AG04450 (cell line): ENCODE data around the gene CDK2. TPM values are rescaled to one million over a fixed set of nuclear protein-coding genes. Genes with fewer than 3 reads are reported as not detected.
A peak's percentile ranks its signal among the peaks of the same experiment; 100 is the strongest.

ENCODE experiments used
- CTCF ChIA-PET: fragments of 300-600, 350-600 bp; formaldehyde crosslinking; extraction: SDS; loops from one replicate; lab custom pipeline; 2022; ENCODE audit warnings: antibody characterized with exemption, inconsistent platforms; lab: Charles Lee
- POLR2A ChIA-PET: fragments of 350-600 bp; formaldehyde crosslinking; extraction: SDS; loops from one replicate; lab custom pipeline; 2021; ENCODE audit warnings: antibody characterized with exemption, inconsistent platforms; lab: Yijun Ruan, JAX
- DNase-seq: peaks from one replicate; pipeline ENCODE4 v3.0.0-alpha.2; 2011; ENCODE audit warnings: low read depth, low spot score
- H3K27ac ChIP-seq: one replicate; pipeline ENCODE4 v1.5.1; 2012; ENCODE audit warnings: low read depth, low read length, control low read depth
- H3K27me3 ChIP-seq: one replicate; pipeline ENCODE4 v1.6.0; 2012; ENCODE audit warnings: low read length; ENCODE audit not compliant: control insufficient read depth, insufficient read depth
- H3K4me3 ChIP-seq: 2 replicates; pipeline ENCODE4 v1.5.1; 2011; ENCODE audit warnings: mild to moderate bottlenecking, low read depth, low read length, control low read depth
- H3K9me3 ChIP-seq: 2 replicates; pipeline ENCODE4 v1.5.1; 2012; ENCODE audit warnings: low read length; ENCODE audit not compliant: control insufficient read depth, insufficient read depth
- CTCF ChIP-seq: IDR thresholded peaks from 2 replicates; pipeline ENCODE4 v1.5.1; 2011; ENCODE audit warnings: low read depth, low read length, control low read depth, inconsistent platforms
- polyA plus RNA-seq: library from polyadenylated mRNA; depleted of rRNA; stranded (reverse); fragments of >200 nt; gene quantifications from 2 replicates; pipeline ENCODE4 v1.2.3, GENCODE V29; 2011; rRNA removed

Gene CDK2
- polyA plus RNA-seq, 1 experiment, result 30.6 TPM

- ChIA-PET POLR2A (interaction anchor here (0.6 to 2.9 kb wide), 9 partner anchors 9 to 1829 kb away, joined by 3 to 20 read pairs (median 4); partner anchors contain the start of genes PA2G4, RAB5B and SUOX), CTCF (interaction anchor here (0.6 to 4.2 kb wide), 3 partner anchors 9 to 26 kb away, joined by 3 to 25 read pairs (median 18); partner anchors contain the start of gene SUOX)
- no peak for DNase-seq
- Histone ChIP-seq H3K9me3 (no peaks in the 10 kb centered on the region), H3K4me3 (peak within 1 kb of the TSS; percentile 57), H3K27ac (peak within 1 kb of the TSS; percentile 57), H3K27me3 (no peaks in the 10 kb centered on the region)
- no peak for TF ChIP-seq CTCF
Measured at GRCh38 chr12:56020423-56021184, 54.0 kb downstream of the CDK2 start, which contains the start of gene IKZF4. TSS of gene IKZF4 (plus strand) at chr12:56021043. CDS start at chr12:56021494, 451 bp downstream.

GRCh38 chr12:56021889-56022497 is 55.4 kb downstream of the CDK2 start:
- Histone ChIP-seq H3K4me3 (peak overlapping the region; percentile 57), H3K27ac (no peak overlapping the region), H3K27me3 (no peaks in the 10 kb centered on the region), H3K9me3 (no peaks in the 10 kb centered on the region)
- no peak for DNase-seq
- no peak for TF ChIP-seq CTCF
- CTCF ChIA-PET, result interaction anchor here (0.7 to 2.7 kb wide), 3 partner anchors 8 to 25 kb away, joined by 3 to 18 read pairs (median 7); partner anchors contain the start of gene SUOX
- POLR2A ChIA-PET, result interaction anchor here (1.7 to 2.9 kb wide), 2 partner anchors 25 to 48 kb away, joined by 4 to 9 read pairs; partner anchors contain the start of genes RAB5B and SUOX

Other genes starting within 250 kb of the CDK2 start
- 4.9 and 5.2 TPM in 2 replicates for gene RDH5, start 246.4 kb upstream of the CDK2 start, polyA plus RNA-seq
- gene CD63, start 237.8 kb upstream of the CDK2 start, polyA plus RNA-seq, result 1,757 and 1,955 TPM in 2 replicates
- gene GDF11, start 223.7 kb upstream of the CDK2 start, polyA plus RNA-seq, result 4.2 and 6.7 TPM in 2 replicates
- 129 and 178 TPM in 2 replicates for gene SARNP, start 149.1 kb upstream of the CDK2 start, polyA plus RNA-seq
- 40.9 and 49.3 TPM in 2 replicates for gene ORMDL2, start 148.8 kb upstream of the CDK2 start, polyA plus RNA-seq
- 10.9 and 15.0 TPM in 2 replicates for gene DNAJC14, start 137.2 kb upstream of the CDK2 start, polyA plus RNA-seq
- 43.8 and 46.3 TPM in 2 replicates for gene MMP19, start 123.9 kb upstream of the CDK2 start, polyA plus RNA-seq
- 34.9 and 35.3 TPM in 2 replicates for gene PYM1, start 38.9 kb upstream of the CDK2 start, polyA plus RNA-seq
- 53.6 and 59.7 TPM in 2 replicates for gene DGKA, start 35.7 kb upstream of the CDK2 start, polyA plus RNA-seq
- 1.6 and 2.2 TPM in 2 replicates for gene PMEL, start 788 bp upstream of the CDK2 start, polyA plus RNA-seq
- gene RAB5B, start 7.2 kb downstream of the CDK2 start, polyA plus RNA-seq, result 136 and 157 TPM in 2 replicates
- 21.0 and 22.8 TPM in 2 replicates for gene SUOX, start 30.4 kb downstream of the CDK2 start, polyA plus RNA-seq
- gene IKZF4, start 54.2 kb downstream of the CDK2 start, polyA plus RNA-seq, result 3.9 and 4.7 TPM in 2 replicates
- gene RPS26, start 75.1 kb downstream of the CDK2 start, polyA plus RNA-seq, result 348 and 382 TPM in 2 replicates
- 1.7 and 2.1 TPM in 2 replicates for gene ERBB3, start 113.3 kb downstream of the CDK2 start, polyA plus RNA-seq
- gene PA2G4, start 137.7 kb downstream of the CDK2 start, polyA plus RNA-seq, result 169 and 223 TPM in 2 replicates
- 7,461 and 7,686 TPM in 2 replicates for gene RPL41, start 149.8 kb downstream of the CDK2 start, polyA plus RNA-seq
- 1.5 and 1.9 TPM in 2 replicates for gene ZC3H10, start 151.4 kb downstream of the CDK2 start, polyA plus RNA-seq
- gene ESYT1, start 161.4 kb downstream of the CDK2 start, polyA plus RNA-seq, result 127 and 140 TPM in 2 replicates
- gene MYL6B, start 185.8 kb downstream of the CDK2 start, polyA plus RNA-seq, result 118 and 124 TPM in 2 replicates
- gene MYL6, start 191.5 kb downstream of the CDK2 start, polyA plus RNA-seq, result 5,661 and 5,957 TPM in 2 replicates
- 90.2 and 101 TPM in 2 replicates for gene SMARCC2, start 222.7 kb downstream of the CDK2 start, polyA plus RNA-seq